Posterior cingulate gyrus (tissue), 11 donors: ENCODE measurements around the gene HEATR9.

Source experiments
- DNase-seq, 10 donors: peaks; one replicate each; pipeline versions ENCODE4 v3.0.0 to v3.0.0-alpha.2; 2020 to 2021; ENCODE audit warnings: mixed read lengths in 3 of 10
- intact Hi-C: fragments of 100-400 bp; cut with DNase I; formaldehyde crosslinking; loops from one replicate; pipeline ENCODE4 v1.15.1; 2023

HEATR9 gene

GRCh38 chr17:35867574-35867973 lies 1.1 kb downstream of the HEATR9 start:
- no peak for DNase-seq
- intact Hi-C loops, result no loop called here

DNA sequence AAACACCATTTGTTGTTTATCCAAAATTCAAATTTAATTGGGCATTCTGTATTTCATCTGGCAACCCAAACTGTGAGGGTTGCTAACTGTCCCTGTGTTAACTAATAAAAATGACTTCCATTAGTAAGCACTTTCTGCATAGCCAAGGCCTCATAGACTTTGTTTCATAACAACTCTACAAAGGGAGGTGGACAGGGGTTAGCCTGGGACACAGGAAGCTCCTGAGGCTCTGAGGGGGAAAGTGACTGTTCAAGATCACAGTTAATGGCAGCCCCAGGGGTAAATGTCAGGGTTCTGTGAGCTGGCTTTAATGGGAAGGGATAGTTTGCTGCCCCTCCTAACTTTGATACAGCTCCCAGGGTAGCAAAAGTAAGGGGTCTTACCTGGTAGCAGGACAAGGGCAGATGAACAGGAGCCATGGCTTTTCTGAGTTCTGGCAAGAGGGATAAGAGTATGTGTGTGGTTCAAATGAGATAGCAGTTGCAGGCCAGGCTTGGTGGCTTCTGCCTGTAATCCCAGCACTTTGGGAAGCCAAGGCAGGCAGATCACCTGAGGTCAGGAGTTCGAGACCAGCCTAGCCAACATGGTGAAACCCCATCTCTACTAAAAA lies 2.2 kb downstream of the HEATR9 start:
- intact Hi-C loops, result no loop called here

DNA sequence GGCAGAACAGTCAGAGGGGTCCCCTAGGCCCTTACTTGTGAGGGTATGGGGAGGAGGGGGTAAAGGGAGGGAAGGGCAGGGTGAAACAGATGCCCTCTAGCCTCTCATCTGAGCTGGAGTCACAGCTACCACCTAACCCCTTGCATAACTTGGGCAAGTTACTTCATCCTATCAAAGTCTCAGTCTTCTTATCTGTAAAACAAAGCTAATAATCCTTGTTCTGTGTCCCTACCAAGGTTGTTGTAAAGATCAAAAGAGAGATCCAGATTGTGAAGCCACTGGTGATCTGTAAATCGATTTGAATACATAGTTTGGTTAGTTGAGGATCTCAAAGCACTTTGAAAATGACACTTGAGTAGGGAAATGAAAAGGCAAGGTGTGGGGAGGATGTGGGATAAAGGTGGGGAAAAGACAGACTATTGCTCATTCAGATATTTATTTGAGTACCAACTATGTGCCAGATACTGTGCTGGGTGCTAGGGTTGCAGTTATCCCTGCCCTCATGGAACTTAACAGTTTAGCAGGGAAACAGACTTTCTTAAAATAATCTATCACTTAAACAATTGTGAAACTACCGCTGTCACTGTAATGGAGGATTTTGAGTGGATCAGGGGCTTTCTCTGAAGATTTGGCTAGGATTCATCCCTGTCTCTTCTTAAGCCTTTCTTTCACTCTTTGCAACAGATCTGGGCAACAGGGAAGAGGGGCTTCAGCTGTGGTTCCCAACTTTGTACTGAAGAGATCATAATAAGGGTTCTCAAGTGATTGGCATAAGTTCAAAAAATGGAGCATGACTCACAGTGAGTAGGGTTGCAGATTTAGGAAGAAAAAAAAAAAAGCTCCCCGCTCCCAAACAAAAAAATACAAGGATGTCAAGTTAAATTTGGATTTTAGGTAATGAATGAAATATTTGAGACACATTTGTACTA lies 3.0 kb downstream of the HEATR9 start:
- intact Hi-C loops, result no loop called here
- no peak for DNase-seq

More for the DNA sequence above, 2.2 kb downstream of the HEATR9 start:
- DNase-seq, result no peak

DNA sequence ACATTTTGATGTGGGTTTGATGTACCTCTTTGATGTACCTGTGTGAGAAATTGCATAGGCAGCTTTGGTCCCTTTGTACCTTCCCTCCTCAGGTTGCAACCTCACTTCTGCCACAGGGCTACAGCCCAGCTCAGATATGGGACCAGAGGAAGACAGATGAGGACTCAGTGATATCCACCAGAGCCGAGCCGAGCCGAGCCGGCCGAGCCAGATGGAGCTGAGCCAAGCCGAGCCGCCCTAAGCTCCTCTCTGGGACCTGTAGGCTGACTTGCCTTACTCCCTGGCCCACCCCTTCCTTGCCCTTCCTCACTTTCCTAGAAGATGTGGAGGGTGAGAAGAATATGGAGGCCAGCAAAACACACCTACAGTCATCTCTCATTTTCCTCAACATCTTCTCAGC lies 3.8 kb downstream of the HEATR9 start:
- DNase-seq, result no peak
- intact Hi-C loops, result no loop called here

DNA sequence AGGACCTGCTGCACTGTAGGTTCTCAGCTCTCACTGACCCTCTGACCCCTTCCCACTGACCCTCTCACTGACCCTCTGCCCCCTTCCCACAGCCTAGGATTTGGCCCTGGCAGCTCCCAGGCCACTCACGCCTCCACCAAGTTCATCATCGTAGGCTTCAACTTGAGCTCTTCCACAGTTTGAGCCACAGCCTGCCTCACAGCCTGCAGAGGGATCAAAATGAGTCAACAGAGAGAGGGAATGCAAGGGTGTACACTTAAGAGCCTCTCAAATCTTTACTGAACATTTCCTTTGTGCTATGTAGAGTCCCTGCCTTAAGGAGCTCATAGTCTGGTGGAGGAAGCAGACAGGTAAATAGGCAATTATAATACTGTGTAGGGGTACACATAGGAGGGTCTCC lies 12.1 kb downstream of the HEATR9 start:
- intact Hi-C loops, result loop anchor here (10.0 kb wide), 1 partner anchor 58 kb away; no protein-coding TSS in a partner anchor
- no peak for DNase-seq

DNA sequence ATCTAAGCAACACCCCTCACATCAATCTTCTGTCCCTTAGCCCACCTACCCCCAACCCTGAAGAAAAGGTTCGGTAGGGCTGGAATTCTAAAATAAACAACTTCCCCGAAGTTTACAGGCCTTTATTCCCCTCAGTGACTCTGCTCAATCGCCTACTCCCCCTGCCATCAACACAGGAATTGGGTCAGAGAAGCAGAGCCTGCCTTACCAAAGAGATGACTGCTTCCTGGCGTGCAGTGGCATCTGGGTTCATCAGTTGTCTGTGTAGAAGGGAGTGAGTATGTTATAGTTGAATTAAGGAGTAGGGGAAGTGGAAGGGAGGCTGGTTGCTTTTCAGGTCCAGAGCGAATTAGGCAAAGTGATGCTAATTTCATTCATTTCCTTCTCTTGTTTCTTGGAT lies 12.7 kb downstream of the HEATR9 start:
- DNase-seq, result no peak
- intact Hi-C loops, result loop anchor here (10.0 kb wide), 1 partner anchor 59 kb away; no protein-coding TSS in a partner anchor

DNA sequence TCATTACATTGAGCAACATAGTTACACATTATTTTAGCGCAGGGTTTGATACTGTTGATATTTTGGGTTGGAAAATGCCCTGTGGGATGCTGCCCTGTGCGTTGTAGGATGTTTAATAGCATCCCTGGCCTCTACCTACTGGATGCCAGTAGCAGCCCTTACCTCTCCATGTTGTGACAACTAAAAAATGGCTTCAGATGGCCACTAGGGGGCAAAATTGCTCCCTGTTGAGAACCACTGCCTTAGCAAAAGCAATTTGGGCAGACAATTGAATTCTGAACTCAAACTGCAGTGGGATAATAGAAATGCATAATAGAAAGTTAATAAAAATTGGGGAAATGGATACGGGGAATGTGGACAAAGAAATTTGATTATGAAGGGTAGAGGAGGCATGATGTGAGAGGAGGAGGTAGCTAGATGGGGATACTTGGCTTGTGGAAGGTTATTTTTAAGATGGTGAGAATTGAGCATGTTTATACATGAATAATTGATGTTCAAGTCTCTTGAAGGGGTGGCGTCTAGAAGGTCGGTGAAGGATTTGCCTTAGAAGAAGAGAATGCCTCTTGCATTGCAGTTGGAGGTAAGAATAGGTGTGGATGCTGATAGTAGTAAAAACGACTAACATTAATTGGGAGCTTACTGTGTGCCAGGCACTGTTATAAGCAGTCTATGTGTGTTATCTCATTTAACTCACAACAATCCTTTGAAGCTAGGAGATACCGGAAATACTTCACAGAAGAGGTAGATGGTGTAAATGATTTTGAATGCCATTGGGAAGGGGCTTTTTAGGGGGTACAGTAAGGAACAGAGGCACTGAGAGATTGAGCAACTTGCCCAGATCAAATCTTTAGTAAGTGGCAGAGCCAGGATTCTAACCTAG lies 19.0 kb downstream of the HEATR9 start:
- intact Hi-C loops, result loop anchor here (10.0 kb wide), 1 partner anchor 65 kb away; no protein-coding TSS in a partner anchor
- DNase-seq, result peak in 5 of 10 donors; percentile 25 to 48 (median 43)

DNA sequence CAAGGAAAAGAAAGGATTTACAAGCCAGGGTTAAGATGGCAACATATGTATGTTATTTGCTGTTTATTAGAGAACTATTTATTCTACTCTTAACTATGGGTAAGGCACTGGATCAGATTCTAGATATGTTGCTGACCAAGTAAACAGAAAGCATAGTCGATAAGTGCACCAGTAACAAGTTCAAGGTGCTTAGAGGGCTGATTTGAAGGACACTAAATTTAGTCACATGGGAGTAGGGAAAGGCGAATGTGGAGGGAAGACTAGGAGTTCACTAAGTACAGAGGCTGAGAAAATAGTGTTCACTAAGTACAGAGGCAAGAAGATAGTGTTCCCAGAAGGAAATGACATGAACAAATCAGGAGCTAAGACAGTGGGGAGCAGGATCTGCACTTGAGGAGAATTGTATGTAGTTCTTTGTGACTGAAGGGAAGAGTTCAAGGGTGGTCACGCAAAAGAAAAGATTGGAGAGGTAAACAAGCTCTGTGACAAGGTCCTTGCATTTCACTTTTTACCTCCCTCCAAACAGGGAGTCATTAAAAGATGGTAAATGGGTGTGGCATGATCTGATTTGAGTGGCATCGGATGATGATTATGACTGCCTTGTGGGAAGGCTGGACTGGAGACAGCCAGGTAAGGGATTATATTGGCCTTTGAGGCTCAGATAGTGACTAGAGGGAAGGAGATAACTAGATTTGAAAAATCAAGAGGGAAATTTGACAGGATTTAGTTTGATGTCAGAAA lies 20.9 kb downstream of the HEATR9 start:
- intact Hi-C loops, result no loop called here
- DNase-seq, result no peak

- intact Hi-C loops, result no loop called here
- DNase-seq, result no peak
These were observed 21.7 kb downstream of the HEATR9 start for GRCh38 chr17:35847006-35847405.

GRCh38 chr17:35846055-35846809 lies 22.5 kb downstream of the HEATR9 start:
- DNase-seq, result no peak
- intact Hi-C loops, result no loop called here

DNA sequence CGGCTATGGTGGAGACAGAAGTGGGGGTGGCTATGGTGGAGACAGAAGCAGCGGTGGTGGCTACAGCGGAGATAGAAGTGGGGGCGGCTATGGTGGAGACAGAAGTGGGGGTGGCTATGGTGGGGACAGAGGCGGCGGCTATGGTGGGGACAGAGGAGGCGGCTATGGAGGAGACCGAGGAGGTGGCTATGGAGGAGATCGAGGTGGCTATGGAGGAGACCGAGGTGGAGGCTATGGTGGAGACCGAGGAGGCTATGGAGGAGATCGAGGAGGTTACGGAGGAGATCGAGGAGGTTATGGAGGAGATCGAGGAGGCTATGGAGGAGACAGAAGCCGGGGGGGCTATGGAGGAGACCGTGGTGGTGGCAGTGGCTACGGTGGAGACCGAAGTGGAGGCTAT lies 24.1 kb downstream of the HEATR9 start:
- peak in 1 of 10 donors; percentile 51 for DNase-seq
- intact Hi-C loops, result no loop called here

DNA sequence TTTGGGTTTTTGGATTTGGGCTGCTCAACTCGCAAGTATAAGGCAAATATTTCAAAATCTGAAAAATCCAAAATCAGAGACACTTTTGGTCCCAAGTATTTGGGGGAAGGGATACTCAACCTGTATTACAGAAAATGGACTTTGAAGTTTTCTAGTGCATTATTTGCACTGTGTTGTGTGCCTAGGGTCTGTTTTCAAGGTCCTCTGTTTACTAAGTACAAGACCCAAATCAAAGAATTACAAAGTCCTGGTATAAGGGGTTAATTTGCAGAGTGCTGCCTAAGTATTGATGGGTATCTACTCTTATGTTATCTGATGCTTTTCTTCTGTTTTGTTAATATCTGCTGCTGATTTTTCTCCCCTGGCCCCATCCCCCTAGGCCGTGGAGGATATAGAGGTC lies 25.0 kb downstream of the HEATR9 start:
- intact Hi-C loops, result no loop called here
- no peak for DNase-seq

DNA sequence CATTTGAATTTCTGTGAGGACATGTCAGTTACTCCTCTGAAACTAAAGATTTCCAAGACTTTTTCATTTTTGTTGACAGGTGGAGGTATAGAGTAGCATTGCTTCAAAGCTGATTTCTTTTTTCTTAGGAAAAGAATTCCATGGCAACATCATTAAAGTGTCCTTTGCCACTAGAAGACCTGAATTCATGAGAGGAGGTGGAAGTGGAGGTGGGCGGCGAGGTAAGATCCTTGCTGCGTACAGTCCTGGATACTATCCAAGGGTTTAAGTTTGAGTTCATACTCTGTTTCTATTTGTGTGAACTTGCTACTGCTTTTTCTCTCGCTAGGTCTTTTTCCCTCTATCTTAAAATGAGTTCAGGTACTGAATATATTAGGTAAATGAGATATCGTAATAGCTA lies 26.5 kb downstream of the HEATR9 start:
- intact Hi-C loops, result no loop called here

DNA sequence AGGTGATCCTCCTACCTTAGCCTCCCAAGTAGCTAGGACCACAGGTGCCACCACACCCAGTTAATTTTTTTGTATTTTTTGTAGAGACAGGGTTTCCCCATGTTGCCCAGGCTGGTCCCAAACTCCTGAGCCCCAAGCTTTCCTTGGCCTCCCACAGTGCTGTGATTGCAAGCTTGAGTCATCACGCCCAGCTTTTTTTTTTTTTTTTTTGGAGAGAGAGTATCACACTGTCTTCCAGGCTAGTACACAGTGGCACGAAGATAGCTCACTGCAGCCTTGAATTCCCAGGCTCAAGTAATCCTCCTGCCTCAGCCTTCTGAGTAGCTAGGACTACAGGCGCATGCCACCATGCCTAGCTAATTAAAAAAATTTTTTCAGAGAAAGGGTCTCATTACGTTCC lies 27.2 kb downstream of the HEATR9 start:
- DNase-seq, result peak in 1 of 10 donors; percentile 68
- intact Hi-C loops, result no loop called here

More for the DNA sequence above, 26.5 kb downstream of the HEATR9 start:
- DNase-seq, result no peak

DNA sequence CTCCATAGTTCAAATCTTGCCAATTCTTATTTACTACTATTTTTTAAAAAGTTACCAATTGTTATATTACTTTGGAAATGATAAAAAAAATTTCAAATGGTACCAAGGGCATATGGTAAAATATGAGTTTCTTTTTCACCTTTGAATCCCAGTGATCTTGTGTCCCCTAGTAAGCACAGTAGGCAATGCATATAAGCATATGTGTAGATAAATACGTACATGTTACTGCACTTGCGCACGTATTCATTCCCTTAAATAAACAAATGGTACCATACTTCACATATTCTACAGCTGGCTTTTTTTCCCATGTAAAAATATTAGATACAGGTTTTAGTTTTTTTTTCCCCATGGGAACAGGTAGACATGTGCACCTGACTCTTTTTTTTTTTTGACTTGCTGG lies 27.6 kb downstream of the HEATR9 start:
- intact Hi-C loops, result no loop called here
- no peak for DNase-seq

DNA sequence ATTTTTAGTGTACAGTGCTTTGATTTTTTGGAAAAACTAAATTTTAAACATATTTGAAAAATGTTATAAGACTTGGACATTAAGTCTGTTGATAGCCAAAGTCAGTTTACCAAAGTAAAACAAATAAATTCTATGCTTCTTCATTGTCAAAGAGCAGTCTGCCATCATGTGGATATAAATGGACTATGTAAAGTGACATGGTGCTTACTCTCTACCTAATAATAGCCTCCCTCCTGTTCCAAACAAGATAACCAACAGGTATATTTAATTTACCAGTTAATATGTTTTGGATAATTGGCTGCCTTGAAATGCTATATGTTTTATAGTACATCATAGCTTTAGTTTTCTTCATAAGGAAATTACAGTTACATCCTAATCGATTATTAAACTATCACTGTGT lies 43.5 kb downstream of the HEATR9 start:
- DNase-seq, result no peak
- intact Hi-C loops, result no loop called here

DNA sequence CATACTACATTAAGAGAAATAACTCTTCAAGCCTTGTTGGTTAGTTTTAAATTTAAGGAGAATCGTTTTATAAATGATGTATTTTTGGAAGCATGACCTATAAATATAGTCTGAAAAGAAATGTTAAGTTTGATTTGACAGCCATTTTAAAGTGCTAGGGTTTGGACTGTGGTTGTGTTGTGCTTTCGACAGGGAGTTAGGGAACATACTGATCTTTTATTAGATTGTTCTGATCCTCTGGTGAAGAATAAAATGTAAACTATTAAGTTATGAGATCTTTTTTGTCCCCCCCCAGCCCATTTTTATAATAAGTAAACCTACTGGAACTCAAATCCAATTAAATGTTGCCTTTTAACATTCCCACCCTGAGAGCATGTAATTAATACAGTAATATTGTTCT lies 47.4 kb downstream of the HEATR9 start:
- no peak for DNase-seq
- intact Hi-C loops, result no loop called here

- intact Hi-C loops, result no loop called here
- DNase-seq, result no peak
These were observed 49.2 kb downstream of the HEATR9 start for GRCh38 chr17:35819455-35819854.

DNA sequence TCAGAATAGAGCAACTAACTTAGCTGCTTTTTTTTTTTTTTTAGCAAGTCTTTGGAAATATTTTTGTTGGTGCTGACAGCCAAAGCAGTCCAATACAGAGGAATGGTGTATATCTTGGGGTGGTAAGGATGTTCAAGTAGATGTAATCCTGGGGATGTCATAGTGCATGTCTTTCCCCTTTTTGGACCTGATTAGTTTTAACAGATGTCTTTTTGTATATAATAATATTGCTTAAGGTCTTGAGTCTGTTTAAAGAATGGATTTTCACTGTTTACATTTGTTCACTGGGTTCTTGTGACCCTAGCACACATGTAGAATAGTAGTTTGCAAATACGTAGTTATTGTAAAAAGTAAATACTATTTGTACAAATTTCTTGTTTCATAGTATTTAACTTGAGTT lies 51.5 kb downstream of the HEATR9 start:
- no peak for DNase-seq
- intact Hi-C loops, result no loop called here
